C4-2B (cell line): ENCODE measurements around the gene ETFBKMT.
A peak's percentile ranks its signal among the peaks of the same experiment; 100 is the strongest.
"Not testable (repeated sequence)": the region's sequence is repeated elsewhere in the genome, so short reads cannot be mapped to it uniquely, and the experiment has no call there.

Source experiments
- H3K27ac ChIP-seq: fragments of 450-650 bp; 2 replicates; pipeline ENCODE4 v1.5.1; 2017
- ZFX ChIP-seq: fragments of 450-650 bp; IDR thresholded peaks from 2 replicates; pipeline ENCODE4 v1.6.1; 2017
- TF ChIP-seq, protein P1 (sequence below): fragments of 450-650 bp; conservative IDR thresholded peaks from 2 replicates; pipeline ENCODE4 v1.5.1; 2017; ENCODE audit warnings: mild to moderate bottlenecking

The ETFBKMT gene

DNA sequence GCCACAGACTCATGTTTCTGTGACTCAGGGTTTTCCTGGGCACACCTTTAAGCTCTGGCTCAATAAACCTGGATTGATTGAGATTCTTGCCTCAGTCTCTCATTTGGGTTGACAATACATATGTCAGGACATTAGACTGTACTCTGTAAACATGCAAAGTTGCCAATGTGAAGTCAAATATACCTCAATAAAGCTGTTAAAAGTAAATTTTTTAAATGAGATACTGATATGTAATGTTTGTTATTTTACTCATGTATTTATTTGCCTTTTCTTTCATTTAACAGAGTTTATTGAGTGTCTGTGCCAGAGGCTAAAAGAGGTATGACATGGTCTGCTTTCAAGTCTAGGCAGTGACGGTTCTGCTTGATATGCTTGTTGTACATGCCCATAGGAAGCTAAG, 3.7 kb upstream of the ETFBKMT start:
- TF ChIP-seq, protein P1, sequence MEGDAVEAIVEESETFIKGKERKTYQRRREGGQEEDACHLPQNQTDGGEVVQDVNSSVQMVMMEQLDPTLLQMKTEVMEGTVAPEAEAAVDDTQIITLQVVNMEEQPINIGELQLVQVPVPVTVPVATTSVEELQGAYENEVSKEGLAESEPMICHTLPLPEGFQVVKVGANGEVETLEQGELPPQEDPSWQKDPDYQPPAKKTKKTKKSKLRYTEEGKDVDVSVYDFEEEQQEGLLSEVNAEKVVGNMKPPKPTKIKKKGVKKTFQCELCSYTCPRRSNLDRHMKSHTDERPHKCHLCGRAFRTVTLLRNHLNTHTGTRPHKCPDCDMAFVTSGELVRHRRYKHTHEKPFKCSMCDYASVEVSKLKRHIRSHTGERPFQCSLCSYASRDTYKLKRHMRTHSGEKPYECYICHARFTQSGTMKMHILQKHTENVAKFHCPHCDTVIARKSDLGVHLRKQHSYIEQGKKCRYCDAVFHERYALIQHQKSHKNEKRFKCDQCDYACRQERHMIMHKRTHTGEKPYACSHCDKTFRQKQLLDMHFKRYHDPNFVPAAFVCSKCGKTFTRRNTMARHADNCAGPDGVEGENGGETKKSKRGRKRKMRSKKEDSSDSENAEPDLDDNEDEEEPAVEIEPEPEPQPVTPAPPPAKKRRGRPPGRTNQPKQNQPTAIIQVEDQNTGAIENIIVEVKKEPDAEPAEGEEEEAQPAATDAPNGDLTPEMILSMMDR, result no peak
- TF ChIP-seq ZFX, result no peak
- no peak overlapping the region for H3K27ac ChIP-seq

DNA sequence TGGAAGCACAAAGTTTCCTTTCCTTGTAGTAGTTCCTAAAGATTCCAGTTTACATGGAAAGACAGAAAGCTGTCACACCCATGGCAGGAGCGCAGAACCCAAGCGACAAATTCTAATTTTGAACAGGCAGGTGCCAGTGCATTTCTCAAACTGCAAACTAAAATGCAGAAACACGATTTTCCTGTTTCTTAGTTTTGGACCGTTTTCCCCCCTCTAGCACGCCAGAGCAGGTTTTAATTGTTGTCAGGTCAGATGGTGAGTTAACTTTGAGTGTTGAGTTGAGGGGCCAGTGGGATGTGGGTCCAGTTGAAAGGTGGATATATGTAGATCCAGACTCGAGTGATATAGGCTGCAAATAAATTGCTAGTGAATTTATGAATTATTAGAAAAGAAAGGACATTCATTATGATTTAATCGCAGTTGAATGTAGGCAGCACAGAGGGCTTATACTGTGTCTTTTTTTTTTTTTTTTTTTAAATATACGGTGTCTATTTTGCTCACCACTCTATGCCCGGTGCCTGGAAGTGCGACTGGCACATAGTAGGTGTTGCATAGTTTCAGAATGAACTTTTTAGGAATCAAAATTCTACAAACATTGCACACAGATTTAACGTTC, 909 bp upstream of the ETFBKMT start:
- H3K27ac ChIP-seq, result peak overlapping the region; percentile 73
- TF ChIP-seq ZFX, result no peak
- TF ChIP-seq, protein P1, result no peak

DNA sequence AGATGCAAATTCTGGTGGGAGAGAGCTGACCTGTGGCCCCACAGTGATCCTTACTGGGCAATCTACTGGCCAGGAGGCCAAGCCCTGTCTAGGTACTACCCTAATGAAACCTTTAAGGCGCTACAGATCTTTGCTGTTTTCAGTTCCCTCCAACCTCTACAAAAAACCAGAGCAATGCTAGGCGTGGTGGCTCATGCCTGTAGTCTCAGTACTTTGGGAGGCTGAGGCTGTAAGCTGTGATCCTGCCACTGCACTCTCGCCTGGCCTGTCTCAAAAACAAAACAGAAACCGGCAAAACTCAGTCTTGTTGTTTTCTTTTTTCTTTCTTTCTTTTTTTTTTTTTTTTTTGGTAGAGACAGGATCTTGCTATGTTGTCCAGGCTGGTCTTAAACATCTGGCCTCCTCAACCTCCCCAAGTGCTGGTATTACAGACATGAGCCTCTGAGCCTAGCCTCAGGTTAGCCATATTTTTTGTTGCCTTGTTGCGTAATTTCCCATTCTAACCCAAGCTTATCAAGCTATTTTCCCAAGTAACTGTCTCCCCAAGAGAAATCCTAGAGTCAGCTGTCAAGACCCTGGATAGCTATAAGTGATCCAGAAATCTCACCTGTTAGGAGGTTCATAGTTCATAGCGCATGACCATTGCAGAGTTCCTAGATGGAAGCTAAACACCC, 2.8 kb downstream of the ETFBKMT start:
- no peak overlapping the region for H3K27ac ChIP-seq
- TF ChIP-seq ZFX, result no peak
- TF ChIP-seq, protein P1, result no peak

- no peak overlapping the region for H3K27ac ChIP-seq
- TF ChIP-seq ZFX, result no peak
- TF ChIP-seq, protein P1, result no peak
Observed at GRCh38 chr12:31663576-31663975, 4.1 kb downstream of the ETFBKMT start.

GRCh38 chr12:31664038-31664437, 4.5 kb downstream of the ETFBKMT start:
- no peak for TF ChIP-seq ZFX
- TF ChIP-seq, protein P1, result no peak
- H3K27ac ChIP-seq, result no peak overlapping the region

- TF ChIP-seq, protein P1, result no peak
- no peak for TF ChIP-seq ZFX
- H3K27ac ChIP-seq, result no peak overlapping the region
Observed at GRCh38 chr12:31669020-31669419, 9.5 kb downstream of the ETFBKMT start.

- not testable (repeated sequence) for H3K27ac ChIP-seq
Observed at GRCh38 chr12:31669582-31669981, 10.1 kb downstream of the ETFBKMT start.

- no peak overlapping the region for H3K27ac ChIP-seq
- TF ChIP-seq, protein P1, result no peak
- TF ChIP-seq ZFX, result no peak
Observed at GRCh38 chr12:31672521-31672920, 13.0 kb downstream of the ETFBKMT start.
